BJ (cell line): ENCODE measurements around the gene TNK1. TPM values are rescaled to one million over a fixed set of nuclear protein-coding genes. Genes with fewer than 3 reads are reported as not detected.

Experiments
- CTCF ChIA-PET: fragments of 350-600 bp; formaldehyde crosslinking; extraction: SDS; loops from one replicate; lab custom pipeline; 2021; ENCODE audit warnings: antibody characterized with exemption, inconsistent platforms; lab: Yijun Ruan, JAX
- POLR2A ChIA-PET: fragments of 300-600 bp; sonication (Branson Sonifier 250); formaldehyde crosslinking; extraction: SDS; loops from one replicate; lab custom pipeline; 2021; ENCODE audit warnings: antibody characterized with exemption; lab: Charles Lee
- DNase-seq: peaks from one replicate; pipeline ENCODE4 v3.0.0-alpha.2; 2011; ENCODE audit warnings: low read depth
- H3K27me3 ChIP-seq: 2 replicates; pipeline ENCODE4 v1.6.0; 2011; ENCODE audit warnings: low read length; ENCODE audit not compliant: control insufficient read depth, insufficient read depth
- H3K36me3 ChIP-seq: 2 replicates; pipeline ENCODE4 v1.5.1; 2011; ENCODE audit warnings: low read length; ENCODE audit not compliant: control insufficient read depth, insufficient read depth
- H3K4me3 ChIP-seq: 2 replicates; pipeline ENCODE4 v1.5.1; 2011; ENCODE audit warnings: low read depth, mild to moderate bottlenecking, control low read depth, low read length
- polyA plus RNA-seq: library from polyadenylated mRNA; depleted of rRNA; stranded (reverse); fragments of >200 nt; gene quantifications from 2 replicates; pipeline ENCODE4 v1.2.3, GENCODE V29; 2011
- TF ChIP-seq, protein P1 (sequence below): IDR thresholded peaks from 2 replicates; pipeline ENCODE4 v1.5.1; 2011; ENCODE audit warnings: low read depth, mild to moderate bottlenecking, control low read depth, inconsistent platforms, low read length, moderate library complexity; ENCODE audit not compliant: insufficient read depth

Gene TNK1
- polyA plus RNA-seq, 1 experiment = 2.2 TPM

DNA sequence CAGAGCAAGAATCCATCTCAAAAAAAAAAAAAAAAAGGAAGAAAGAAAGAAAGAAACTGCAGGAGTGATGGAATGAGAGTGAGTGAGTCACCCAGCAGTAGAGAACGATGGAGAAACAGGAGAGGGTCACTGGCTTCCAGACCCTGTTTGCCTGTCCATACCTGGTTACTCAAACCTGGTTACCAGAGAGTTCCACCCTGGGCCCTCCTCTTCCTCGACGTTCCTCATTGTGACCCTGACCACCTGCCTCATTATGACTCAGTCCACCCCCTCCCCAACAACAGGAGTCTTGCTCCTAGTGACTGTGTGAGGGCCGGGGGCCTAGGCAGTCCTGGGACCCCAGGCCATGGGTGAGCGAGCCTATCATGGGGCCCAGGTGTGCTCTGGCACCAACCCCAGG, 47.7 kb downstream of the TNK1 start, which contains the start of gene SPEM3:
SPEM3 (plus strand) TSS at position 301 of the 400 bp plus-strand sequence; CDS start at position 347, 46 bp downstream.
- CTCF ChIA-PET = no interaction called here
- Histone ChIP-seq H3K27me3 (no peaks in the 10 kb centered on the region), H3K4me3 (no peak within 1 kb of the TSS), H3K36me3 (no peaks in the 10 kb centered on the region)
- POLR2A ChIA-PET = no interaction called here
- TF ChIP-seq, protein P1, sequence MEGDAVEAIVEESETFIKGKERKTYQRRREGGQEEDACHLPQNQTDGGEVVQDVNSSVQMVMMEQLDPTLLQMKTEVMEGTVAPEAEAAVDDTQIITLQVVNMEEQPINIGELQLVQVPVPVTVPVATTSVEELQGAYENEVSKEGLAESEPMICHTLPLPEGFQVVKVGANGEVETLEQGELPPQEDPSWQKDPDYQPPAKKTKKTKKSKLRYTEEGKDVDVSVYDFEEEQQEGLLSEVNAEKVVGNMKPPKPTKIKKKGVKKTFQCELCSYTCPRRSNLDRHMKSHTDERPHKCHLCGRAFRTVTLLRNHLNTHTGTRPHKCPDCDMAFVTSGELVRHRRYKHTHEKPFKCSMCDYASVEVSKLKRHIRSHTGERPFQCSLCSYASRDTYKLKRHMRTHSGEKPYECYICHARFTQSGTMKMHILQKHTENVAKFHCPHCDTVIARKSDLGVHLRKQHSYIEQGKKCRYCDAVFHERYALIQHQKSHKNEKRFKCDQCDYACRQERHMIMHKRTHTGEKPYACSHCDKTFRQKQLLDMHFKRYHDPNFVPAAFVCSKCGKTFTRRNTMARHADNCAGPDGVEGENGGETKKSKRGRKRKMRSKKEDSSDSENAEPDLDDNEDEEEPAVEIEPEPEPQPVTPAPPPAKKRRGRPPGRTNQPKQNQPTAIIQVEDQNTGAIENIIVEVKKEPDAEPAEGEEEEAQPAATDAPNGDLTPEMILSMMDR = no peak
- DNase-seq = no peak

DNA sequence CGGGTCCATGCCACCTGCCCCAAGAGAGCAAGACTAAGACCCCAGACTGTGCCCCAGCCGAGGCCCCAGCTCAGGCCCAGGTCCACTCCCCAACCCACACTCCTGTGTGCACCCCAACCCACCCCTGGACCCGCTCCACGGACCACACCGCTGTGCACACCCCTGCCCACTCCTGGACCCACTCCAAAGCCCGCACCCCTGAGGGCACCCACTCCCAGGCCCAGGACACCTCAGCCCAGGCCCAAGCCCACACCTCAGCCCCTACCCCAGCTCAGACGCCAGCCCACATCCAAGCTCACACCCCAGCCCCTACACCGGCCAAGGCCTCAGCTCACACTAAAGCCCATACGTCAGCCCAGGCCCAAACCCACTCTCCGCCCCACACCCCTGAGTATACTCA, 48.8 kb downstream of the TNK1 start:
- TF ChIP-seq, protein P1 = no peak
- DNase-seq = no peak
- Histone ChIP-seq H3K27me3 (no peaks in the 10 kb centered on the region), H3K4me3 (no peak overlapping the region), H3K36me3 (no peaks in the 10 kb centered on the region)
- CTCF ChIA-PET = interaction anchor here (0.8 to 1.2 kb wide), 2 partner anchors 9 to 46 kb away, joined by 3 read pairs; no protein-coding TSS in a partner anchor
- POLR2A ChIA-PET = no interaction called here

DNA sequence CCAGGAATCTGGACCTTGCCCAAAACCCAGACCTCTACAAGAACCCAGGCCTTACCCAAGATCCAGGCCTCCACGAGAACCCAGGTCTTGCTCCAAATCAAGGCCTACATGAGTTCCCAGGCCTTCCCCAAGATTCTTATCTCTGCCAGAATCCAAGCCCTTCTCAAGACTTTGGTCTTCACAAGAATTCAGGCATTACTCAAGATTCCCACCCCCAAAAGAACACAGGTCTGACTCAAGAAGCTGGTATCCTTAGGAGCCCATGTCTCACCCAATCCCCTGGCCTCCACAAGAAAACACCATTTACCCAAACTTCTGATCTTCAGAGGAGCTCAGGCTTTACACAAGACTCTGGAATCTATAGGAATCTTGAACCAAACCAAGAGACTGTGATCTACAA, 50.3 kb downstream of the TNK1 start:
- Histone ChIP-seq H3K27me3 (no peaks in the 10 kb centered on the region), H3K36me3 (no peaks in the 10 kb centered on the region), H3K4me3 (no peak overlapping the region)
- POLR2A ChIA-PET = interaction anchor here (0.6 kb wide), 1 partner anchor 27 kb away, joined by 11 read pairs; the partner anchor contains the start of gene TMEM256
- CTCF ChIA-PET = interaction anchor here (1.4 kb wide), 1 partner anchor 130 kb away, joined by 5 read pairs; no protein-coding TSS in a partner anchor
- TF ChIP-seq, protein P1 = no peak
- no peak for DNase-seq

DNA sequence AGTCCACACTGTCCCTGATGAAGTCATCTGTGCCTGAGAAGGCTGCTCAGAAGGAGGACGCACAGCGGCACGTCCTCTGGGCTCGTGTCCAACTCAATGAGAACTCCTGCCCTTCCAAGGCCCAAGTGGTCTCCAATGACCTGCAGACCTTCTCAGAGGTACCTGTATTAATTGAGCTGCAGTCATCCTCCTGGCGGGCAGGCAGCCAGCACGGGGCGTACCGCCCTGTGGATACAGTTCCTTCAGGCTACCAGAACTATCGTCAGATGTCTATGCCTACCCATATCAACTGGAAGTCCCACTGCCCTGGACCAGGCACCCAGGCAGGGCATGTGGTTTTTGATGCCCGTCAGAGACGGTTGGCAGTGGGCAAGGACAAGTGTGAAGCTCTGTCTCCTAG, 51.4 kb downstream of the TNK1 start:
- no peak overlapping the region for H3K4me3 ChIP-seq
- no peak for DNase-seq
- H3K36me3 ChIP-seq = no peaks in the 10 kb centered on the region
- TF ChIP-seq, protein P1 = no peak
- CTCF ChIA-PET = interaction anchor here (0.6 to 1.4 kb wide), 2 partner anchors 34 to 128 kb away, joined by 3 to 5 read pairs; no protein-coding TSS in a partner anchor
- H3K27me3 ChIP-seq = no peaks in the 10 kb centered on the region
- POLR2A ChIA-PET = no interaction called here

DNA sequence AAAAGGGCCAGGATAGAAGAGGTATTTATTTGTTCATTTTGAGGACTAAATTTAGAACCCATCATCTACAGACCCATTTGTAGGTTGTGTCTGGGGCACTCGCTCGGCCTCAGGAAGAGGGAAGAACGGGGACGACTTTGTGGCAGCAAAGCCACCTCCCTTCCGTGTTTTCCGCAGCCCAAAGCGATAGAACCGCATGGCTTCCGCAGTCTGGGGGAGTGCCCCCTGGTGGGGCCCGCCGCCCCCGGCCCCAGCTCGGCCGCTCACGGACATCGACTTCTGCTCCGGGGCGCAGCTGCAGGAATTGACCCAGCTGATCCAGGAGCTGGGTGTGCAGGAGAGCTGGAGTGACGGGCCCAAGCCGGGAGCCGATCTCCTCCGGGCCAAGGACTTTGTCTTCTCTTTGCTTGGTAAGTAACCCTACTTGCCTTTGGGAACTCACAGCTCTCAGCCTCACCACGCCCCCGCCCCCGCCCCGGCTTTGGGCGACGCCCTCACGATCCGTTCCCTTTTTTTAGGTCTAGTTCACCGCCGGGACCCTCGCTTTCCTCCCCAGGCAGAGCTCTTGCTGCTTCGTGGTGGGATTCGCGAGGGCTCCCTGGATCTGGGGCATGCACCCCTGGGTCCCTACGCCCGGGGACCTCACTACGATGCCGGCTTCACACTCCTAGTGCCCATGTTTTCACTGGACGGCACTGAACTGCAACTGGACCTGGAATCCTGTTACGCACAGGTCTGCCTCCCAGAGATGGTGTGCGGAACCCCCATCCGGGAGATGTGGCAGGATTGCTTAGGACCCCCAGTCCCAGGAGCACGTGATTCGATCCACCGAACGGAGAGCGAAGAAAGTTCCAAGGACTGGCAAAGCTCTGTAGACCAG, 55.0 kb downstream of the TNK1 start:
- H3K27me3 ChIP-seq = peaks cover 19% of the 10 kb centered on the region
- DNase-seq = no peak
- no peaks in the 10 kb centered on the region for H3K36me3 ChIP-seq
- H3K4me3 ChIP-seq = peak overlapping the region; percentile 44
- TF ChIP-seq, protein P1 = peak; percentile 27
- CTCF ChIA-PET = interaction anchor here (0.8 to 5.4 kb wide), 19 partner anchors 8 to 185 kb away, joined by 3 to 45 read pairs (median 7); partner anchors contain the start of genes CTDNEP1, POLR2A, SENP3 and TMEM256
- POLR2A ChIA-PET = interaction anchor here (0.6 kb wide), 1 partner anchor 51 kb away, joined by 3 read pairs; no protein-coding TSS in a partner anchor
